Measurements from ENCODE around the gene OGN.

Gene OGN

GRCh38 chr9:92378865-92379560 lies 25.4 kb downstream of the OGN start:
- H3K27ac ChIP-seq: no peak overlapping the region
- DNase-seq: no peak
- no peaks in the 10 kb centered on the region for H3K9me3 ChIP-seq (ENCODE audit: severe bottlenecking)
- H3K4me3 ChIP-seq (ENCODE audit: low read depth, low read length): no peak overlapping the region
- TF ChIP-seq CTCF (IDR thresholded peaks at IDR 0.05; ENCODE audit: low read depth, low read length): no peak
- no peaks in the 10 kb centered on the region for H3K27me3 ChIP-seq (ENCODE audit: insufficient read depth, low read depth, severe bottlenecking)
- H3K36me3 ChIP-seq: peaks cover 4% of the 10 kb centered on the region; the same call in 1 of the 2 replicates

GRCh38 chr9:92377876-92378275 lies 26.5 kb downstream of the OGN start:
- Histone ChIP-seq H3K36me3 (peaks cover 4% of the 10 kb centered on the region; the same call in 1 of the 2 replicates), H3K27ac (no peak overlapping the region), H3K27me3 (ENCODE audit: insufficient read depth, low read depth, severe bottlenecking) (no peaks in the 10 kb centered on the region), H3K4me3 (ENCODE audit: low read depth, low read length) (no peak overlapping the region), H3K9me3 (ENCODE audit: severe bottlenecking) (no peaks in the 10 kb centered on the region)
- DNase-seq: no peak
- TF ChIP-seq CTCF (IDR thresholded peaks at IDR 0.05; ENCODE audit: low read depth, low read length): no peak

GRCh38 chr9:92373167-92373566 lies 31.2 kb downstream of the OGN start:
- no peaks in the 10 kb centered on the region for H3K9me3 ChIP-seq (ENCODE audit: severe bottlenecking)
- no peaks in the 10 kb centered on the region for H3K27me3 ChIP-seq (ENCODE audit: insufficient read depth, low read depth, severe bottlenecking)
- no peaks in the 10 kb centered on the region for H3K36me3 ChIP-seq
- H3K4me3 ChIP-seq (ENCODE audit: low read depth, low read length): no peak overlapping the region
- no peak for DNase-seq
- H3K27ac ChIP-seq: no peak overlapping the region
- TF ChIP-seq CTCF (IDR thresholded peaks at IDR 0.05; ENCODE audit: low read depth, low read length): no peak

- no peak for DNase-seq
- Histone ChIP-seq H3K9me3 (ENCODE audit: severe bottlenecking) (no peaks in the 10 kb centered on the region), H3K27me3 (ENCODE audit: insufficient read depth, low read depth, severe bottlenecking) (no peaks in the 10 kb centered on the region), H3K36me3 (no peaks in the 10 kb centered on the region), H3K4me3 (ENCODE audit: low read depth, low read length) (no peak overlapping the region), H3K27ac (no peak overlapping the region)
- TF ChIP-seq CTCF (IDR thresholded peaks at IDR 0.05; ENCODE audit: low read depth, low read length): no peak
These were observed 35.3 kb downstream of the OGN start for GRCh38 chr9:92369075-92369474.

- Histone ChIP-seq H3K27ac (no peak overlapping the region; the same call in 1 of the 2 replicates), H3K4me3 (ENCODE audit: low read depth, low read length) (no peak overlapping the region), H3K36me3 (no peaks in the 10 kb centered on the region), H3K9me3 (ENCODE audit: severe bottlenecking) (no peaks in the 10 kb centered on the region), H3K27me3 (ENCODE audit: insufficient read depth, low read depth, severe bottlenecking) (no peaks in the 10 kb centered on the region)
- no peak for TF ChIP-seq CTCF (IDR thresholded peaks at IDR 0.05; ENCODE audit: low read depth, low read length)
- no peak for DNase-seq
These were observed 44.3 kb downstream of the OGN start for GRCh38 chr9:92360083-92360482.

All from WERI-Rb-1 (cell line).